Adrenal gland (tissue), 12 donors: ENCODE results near the gene IMMP2L. TPM values are rescaled to one million over a fixed set of nuclear protein-coding genes. Genes with fewer than 3 reads are reported as not detected.

ENCODE experiments used
- DNase-seq, 7 donors: peaks; one replicate each; pipeline ENCODE4 v3.0.0-alpha.2; 2019 to 2020
- H3K27ac ChIP-seq, 5 donors: fragments of 200-600 bp; sonication (generic) in 4 of 5; 1 replicate in 3 of 5; 2 replicates in 2 of 5; pipeline versions ENCODE4 v1.5.1 to v1.8.0; 2016 to 2020; ENCODE audit warnings: mild to moderate bottlenecking in 1 of 5
- H3K27me3 ChIP-seq: fragments of 200-600 bp; 2 replicates; pipeline ENCODE4 v1.8.0; 2021
- H3K36me3 ChIP-seq, 2 donors: fragments of 200-600 bp; replicated peaks in 1 of 2; 1 replicate in 1 of 2; 2 replicates in 1 of 2; pipeline versions ENCODE4 v1.5.1 to v1.8.0; 2018 to 2022
- H3K4me1 ChIP-seq, 2 donors: fragments of 200-600 bp; replicated peaks in 1 of 2; 1 replicate in 1 of 2; 2 replicates in 1 of 2; pipeline versions ENCODE4 v1.5.1 to v1.8.0; 2018 to 2021
- H3K4me3 ChIP-seq, 4 donors: fragments of 200-600 bp; sonication (generic) in 3 of 4; one replicate each; pipeline ENCODE4 v1.5.1; 2016 to 2018
- H3K9me3 ChIP-seq, 3 donors: fragments of 200-600 bp; sonication (generic) in 1 of 3; replicated peaks in 1 of 3; 1 replicate in 2 of 3; 2 replicates in 1 of 3; pipeline versions ENCODE4 v1.5.1 to v1.8.0; 2016 to 2021
- POLR2A ChIP-seq, 2 donors: fragments of 450-650 bp; IDR thresholded peaks; one replicate each; pipeline ENCODE4 v1.6.1; 2017; ENCODE audit warnings: antibody characterized with exemption in 2 of 2, mild to moderate bottlenecking in 2 of 2, moderate library complexity in 1 of 2
- WGBS, 4 donors: extraction: QIAGEN DNeasy Blood & Tissue Kit in 2 of 4; methylation state at CpG; one replicate each; pipeline versions ENCODE4 v1.1.5 to v1.1.7; 2013 to 2017; 5-methylcytosine and 5-hydroxymethylcytosine counted together
- intact Hi-C, 2 donors: fragments of 100-400 bp; cut with DNase I; formaldehyde crosslinking; loops; one replicate each; pipeline versions ENCODE4 v1.14.1 to v1.15.0; 2022 to 2023
- polyA plus RNA-seq, 3 donors: library from polyadenylated mRNA; stranded (reverse); fragments of 200-250 nt in 2 of 3; fragments of 350-450 nt in 1 of 3; fragmentation: Illumina TruSeq in 1 of 3; extraction: RNeasy Lipid Tissue Mini Kit (QIAGEN cat#74804) in 1 of 3; gene quantifications; one replicate each; pipeline ENCODE4 v1.2.3, GENCODE V29; 2013 to 2014
- total RNA-seq, 9 donors: library from RNA; depleted of rRNA in 4 of 9; stranded (reverse); fragments of >200 nt in 4 of 9; fragments of 120-200 nt in 1 of 9; fragmentation: NEBNext Ultra II Directional in 1 of 9; extraction: Animal tissue kit (Norgen Biotek cat#: 25700) in 1 of 9; gene quantifications; one replicate each; pipeline versions ENCODE4 v1.1.0 to v1.2.4, GENCODE V29; 2013 to 2023
- TF ChIP-seq, protein P1 (sequence below), 6 experiments: fragments of 450-650 bp in 4 of 6; fragments of 200-600 bp in 2 of 6; sonication (generic) in 1 of 6; IDR thresholded peaks; 1 replicate in 5 of 6; 2 replicates in 1 of 6; pipeline versions ENCODE4 v1.5.1 to v1.8.0; 2016 to 2021; ENCODE audit warnings: antibody characterized with exemption in 6 of 6, mild to moderate bottlenecking in 2 of 6, moderate library complexity in 1 of 6
- donor health status: healthy with polysubstance abuse.
- donor health status: Bipolar disorder and iron deficiency.
- donor health status: DM: yes; HTN: yes; CAD: no.
- donor health status: DM: no; HTN: no; CAD: no.
- donor health status: DM: no; HTN: no; CAD: no.
- donor health status: DM: yes; HTN: yes; CAD: no.

Gene IMMP2L
- total and polyA plus RNA-seq, 12 donors, result 13.4 to 34.1 (median 25.3) TPM

DNA sequence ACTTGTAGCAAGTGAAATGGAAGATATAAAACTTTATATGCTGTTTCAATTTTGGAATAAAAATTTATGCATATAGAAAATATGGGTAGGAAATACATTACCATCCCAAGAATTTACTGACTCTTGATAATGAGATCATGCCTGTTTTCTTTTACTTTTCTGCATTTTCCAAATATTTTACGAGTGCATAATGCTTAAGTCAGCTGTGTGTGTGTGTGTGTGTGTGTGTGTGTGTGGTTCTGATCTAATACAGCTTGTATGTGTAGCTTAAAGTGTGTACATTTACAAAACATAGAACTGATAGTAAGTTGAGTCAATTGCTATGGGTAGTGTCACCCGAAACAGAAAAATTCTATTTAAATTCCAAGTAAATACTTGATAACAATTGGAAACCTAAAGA is 787.2 kb downstream of the IMMP2L start:
- no peaks in the 10 kb centered on the region for H3K4me1 ChIP-seq
- no peaks in the 10 kb centered on the region for H3K36me3 ChIP-seq
- H3K27me3 ChIP-seq, result no peaks in the 10 kb centered on the region
- WGBS, 4 donors, result 88 to 90% (median 89%) methylated on average over 2 of the region's 2 CpGs
- TF ChIP-seq, protein P1, sequence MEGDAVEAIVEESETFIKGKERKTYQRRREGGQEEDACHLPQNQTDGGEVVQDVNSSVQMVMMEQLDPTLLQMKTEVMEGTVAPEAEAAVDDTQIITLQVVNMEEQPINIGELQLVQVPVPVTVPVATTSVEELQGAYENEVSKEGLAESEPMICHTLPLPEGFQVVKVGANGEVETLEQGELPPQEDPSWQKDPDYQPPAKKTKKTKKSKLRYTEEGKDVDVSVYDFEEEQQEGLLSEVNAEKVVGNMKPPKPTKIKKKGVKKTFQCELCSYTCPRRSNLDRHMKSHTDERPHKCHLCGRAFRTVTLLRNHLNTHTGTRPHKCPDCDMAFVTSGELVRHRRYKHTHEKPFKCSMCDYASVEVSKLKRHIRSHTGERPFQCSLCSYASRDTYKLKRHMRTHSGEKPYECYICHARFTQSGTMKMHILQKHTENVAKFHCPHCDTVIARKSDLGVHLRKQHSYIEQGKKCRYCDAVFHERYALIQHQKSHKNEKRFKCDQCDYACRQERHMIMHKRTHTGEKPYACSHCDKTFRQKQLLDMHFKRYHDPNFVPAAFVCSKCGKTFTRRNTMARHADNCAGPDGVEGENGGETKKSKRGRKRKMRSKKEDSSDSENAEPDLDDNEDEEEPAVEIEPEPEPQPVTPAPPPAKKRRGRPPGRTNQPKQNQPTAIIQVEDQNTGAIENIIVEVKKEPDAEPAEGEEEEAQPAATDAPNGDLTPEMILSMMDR (IDR thresholded peaks at IDR 0.05), result no peak
- no peak for TF ChIP-seq POLR2A (IDR thresholded peaks at IDR 0.05)
- H3K4me3 ChIP-seq, result no peak overlapping the region
- no peaks in the 10 kb centered on the region for H3K9me3 ChIP-seq
- DNase-seq, result no peak
- intact Hi-C loops, result no loop called here
- H3K27ac ChIP-seq, result no peak overlapping the region

DNA sequence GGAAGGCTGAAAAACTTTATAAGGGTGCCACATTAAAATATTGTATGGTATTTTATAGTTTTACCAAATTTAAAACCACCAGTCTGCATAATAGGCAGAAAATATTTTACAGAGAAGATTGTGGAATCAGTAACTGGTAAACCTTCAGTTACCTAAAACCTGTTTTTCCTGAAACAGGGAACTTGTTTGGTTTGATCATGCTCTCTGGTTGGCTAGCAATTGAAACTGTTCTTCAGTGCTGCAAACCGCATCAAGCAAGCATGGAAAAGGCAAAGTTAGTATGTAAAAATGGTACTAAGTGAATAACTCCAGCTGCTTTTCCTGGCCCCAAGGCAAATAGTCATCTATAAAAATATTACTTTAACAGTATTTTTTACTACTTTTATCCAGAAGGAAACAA is 788.2 kb downstream of the IMMP2L start:
- no peaks in the 10 kb centered on the region for H3K9me3 ChIP-seq
- 95 to 100% (median 99%) methylated on average over 1 of the region's 1 CpG for WGBS, 4 donors
- H3K27me3 ChIP-seq, result no peaks in the 10 kb centered on the region
- no peaks in the 10 kb centered on the region for H3K4me1 ChIP-seq
- TF ChIP-seq, protein P1 (IDR thresholded peaks at IDR 0.05), result no peak
- no peak for TF ChIP-seq POLR2A (IDR thresholded peaks at IDR 0.05)
- intact Hi-C loops, result no loop called here
- no peaks in the 10 kb centered on the region for H3K36me3 ChIP-seq
- H3K4me3 ChIP-seq, result no peak overlapping the region
- no peak for DNase-seq
- no peak overlapping the region for H3K27ac ChIP-seq

DNA sequence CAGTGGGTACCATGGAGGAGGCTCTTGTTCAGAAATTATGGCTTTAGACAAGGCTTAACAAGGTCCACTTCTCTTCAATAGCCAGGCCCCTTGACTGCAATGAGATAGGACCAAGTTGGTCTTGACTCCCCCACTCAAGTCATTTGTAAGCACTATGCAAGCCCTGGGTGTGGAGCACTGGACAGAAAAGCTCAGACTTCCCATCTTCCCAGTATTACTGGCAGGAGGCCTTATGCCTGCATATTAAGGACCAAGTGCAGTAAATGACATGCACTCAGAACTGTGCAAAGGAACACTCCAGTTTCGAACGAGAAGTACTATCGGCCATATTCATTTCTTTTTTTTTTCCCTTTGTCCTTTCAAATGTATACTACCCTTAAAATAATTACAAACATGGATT is 789.7 kb downstream of the IMMP2L start:
- DNase-seq, result no peak
- Histone ChIP-seq H3K4me1 (no peaks in the 10 kb centered on the region), H3K27me3 (no peaks in the 10 kb centered on the region), H3K9me3 (no peaks in the 10 kb centered on the region), H3K4me3 (no peak overlapping the region), H3K36me3 (no peaks in the 10 kb centered on the region), H3K27ac (no peak overlapping the region)
- TF ChIP-seq, protein P1 (IDR thresholded peaks at IDR 0.05), result no peak
- no peak for TF ChIP-seq POLR2A (IDR thresholded peaks at IDR 0.05)
- intact Hi-C loops, result no loop called here
- 90 to 99% (median 97%) methylated on average over 3 of the region's 3 CpGs for WGBS, 4 donors

DNA sequence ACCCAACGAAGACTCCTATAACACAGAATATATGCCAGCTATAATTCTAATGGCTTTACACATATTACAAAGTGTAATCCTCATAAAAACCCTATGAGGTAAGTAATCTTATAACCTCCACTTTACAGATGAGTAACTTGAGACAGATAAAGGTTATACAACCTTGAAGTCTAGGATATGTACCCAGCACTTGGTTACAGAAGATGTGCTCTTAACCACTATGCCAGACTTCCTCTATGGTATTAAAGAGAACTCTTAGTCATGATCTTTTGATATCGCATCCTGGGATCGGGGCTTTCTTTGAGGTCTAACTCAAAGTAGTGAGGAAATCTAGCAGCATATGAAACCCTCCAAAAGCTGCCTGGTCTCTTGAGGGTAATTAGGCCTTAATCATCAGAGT is 790.6 kb downstream of the IMMP2L start:
- no peak overlapping the region for H3K4me3 ChIP-seq
- 93 to 97% (median 95%) methylated on average over 3 of the region's 3 CpGs for WGBS, 4 donors
- H3K27me3 ChIP-seq, result no peaks in the 10 kb centered on the region
- TF ChIP-seq, protein P1 (IDR thresholded peaks at IDR 0.05), result no peak
- no peak for TF ChIP-seq POLR2A (IDR thresholded peaks at IDR 0.05)
- H3K36me3 ChIP-seq, result no peaks in the 10 kb centered on the region
- H3K9me3 ChIP-seq, result no peaks in the 10 kb centered on the region
- H3K4me1 ChIP-seq, result peaks cover 0 to 7% of the 10 kb centered on the region in 2 donors
- no peak for DNase-seq
- intact Hi-C loops, result no loop called here
- H3K27ac ChIP-seq, result no peak overlapping the region
